Gastroesophageal sphincter (tissue), 4 donors: ENCODE data around the gene WDR64. TPM values are rescaled to one million over a fixed set of nuclear protein-coding genes. Genes with fewer than 3 reads are reported as not detected.

ENCODE experiments used
- ATAC-seq: fragments of 150-250 bp; one replicate; pipeline ENCODE4 v1.9.1; 2016; ENCODE audit warnings: mild to moderate bottlenecking, moderate library complexity
- H3K27ac ChIP-seq, 4 donors: fragments of 200-600 bp; sonication (generic) in 3 of 4; 1 replicate in 3 of 4; 2 replicates in 1 of 4; pipeline ENCODE4 v1.5.1; 2016 to 2019
- H3K27me3 ChIP-seq: fragments of 200-600 bp; sonication (generic); one replicate; pipeline ENCODE4 v1.5.1; 2019
- H3K36me3 ChIP-seq, 2 donors: fragments of 200-600 bp; sonication (generic); one replicate each; pipeline ENCODE4 v1.5.1; 2019; ENCODE audit warnings: control low read depth in 1 of 2
- H3K4me1 ChIP-seq, 3 donors: fragments of 200-600 bp; sonication (generic); 1 replicate in 2 of 3; 2 replicates in 1 of 3; pipeline ENCODE4 v1.5.1; 2016 to 2019; ENCODE audit warnings: control low read depth in 2 of 3
- H3K4me3 ChIP-seq, 2 donors: fragments of 200-600 bp; sonication (generic); one replicate each; pipeline ENCODE4 v1.5.1; 2019; ENCODE audit warnings: mild to moderate bottlenecking in 1 of 2, moderate library complexity in 1 of 2
- H3K9me3 ChIP-seq, 3 donors: fragments of 200-600 bp; sonication (generic); one replicate each; pipeline ENCODE4 v1.5.1; 2017 to 2019; ENCODE audit warnings: control low read depth in 2 of 3
- EP300 ChIP-seq: sonication (generic); formaldehyde crosslinking; IDR thresholded peaks from one replicate; pipeline ENCODE4 v1.6.1; 2017; ENCODE audit warnings: antibody characterized with exemption, mild to moderate bottlenecking
- POLR2A ChIP-seq, 2 donors: fragments of 450-650 bp; IDR thresholded peaks; one replicate each; pipeline ENCODE4 v1.6.1; 2017; ENCODE audit warnings: antibody characterized with exemption in 2 of 2, mild to moderate bottlenecking in 2 of 2, moderate library complexity in 1 of 2
- POLR2AphosphoS5 ChIP-seq: sonication (generic); formaldehyde crosslinking; IDR thresholded peaks from one replicate; pipeline ENCODE4 v1.6.1; 2017; ENCODE audit warnings: antibody characterized with exemption
- WGBS, 2 donors: methylation state at CpG; one replicate each; pipeline ENCODE4 v1.1.5; 2018; ENCODE audit warnings: low coverage in 1 of 2; 5-methylcytosine and 5-hydroxymethylcytosine counted together
- total RNA-seq, 4 donors: library from RNA; depleted of rRNA; stranded (reverse); fragments of >200 nt; gene quantifications; one replicate each; pipeline ENCODE4 v1.1.0, GENCODE V29; 2016
- TF ChIP-seq, protein P1 (sequence below), 4 experiments: fragments of 200-600 bp in 2 of 4; fragments of 450-650 bp in 2 of 4; sonication (generic) in 1 of 4; IDR thresholded peaks; one replicate each; pipeline ENCODE4 v1.5.1; 2017 to 2019; ENCODE audit warnings: antibody characterized with exemption in 4 of 4, mild to moderate bottlenecking in 2 of 4, moderate library complexity in 2 of 4

The WDR64 gene
- total RNA-seq, 4 donors from 2014 or later, result 0.16 TPM; not detected in 3

DNA sequence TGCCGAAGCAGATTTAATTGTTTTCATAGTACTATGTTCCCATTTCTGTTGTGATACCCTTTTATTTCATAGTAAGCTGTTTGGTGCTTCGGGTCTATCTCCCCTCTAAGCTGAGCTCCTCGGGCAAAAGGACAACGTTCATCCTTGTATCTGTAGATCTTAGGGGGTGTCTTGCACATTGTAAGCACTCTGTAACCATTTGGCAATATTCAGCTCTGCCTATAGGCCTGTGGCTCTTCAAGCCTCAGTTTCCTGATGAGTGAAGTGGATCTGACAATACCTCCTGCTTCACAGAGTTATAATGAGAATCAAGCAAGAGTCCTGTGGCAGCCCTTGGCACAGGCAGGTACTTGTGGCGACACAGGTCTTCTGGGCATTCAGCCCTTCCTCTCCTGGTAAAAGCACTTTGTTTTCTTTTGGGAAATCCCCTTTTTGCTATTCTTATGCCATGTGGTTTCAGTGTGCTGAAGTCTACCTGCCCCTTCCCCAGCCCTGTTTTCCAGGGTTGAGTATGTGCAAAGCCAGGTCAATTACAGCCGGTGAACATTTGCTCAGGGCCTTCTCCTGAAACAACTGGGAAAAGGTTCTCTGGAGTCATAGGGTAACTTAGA is 187.4 kb downstream of the WDR64 start:
- TF ChIP-seq EP300, result no peak
- Histone ChIP-seq H3K27ac (no peak overlapping the region), H3K36me3 (no peaks in the 10 kb centered on the region), H3K27me3 (peaks cover 6% of the 10 kb centered on the region), H3K4me1 (no peaks in the 10 kb centered on the region), H3K4me3 (no peak overlapping the region), H3K9me3 (no peaks in the 10 kb centered on the region)
- no peak for ATAC-seq
- WGBS, 2 donors, result 86 to 91% methylated on average over 4 to 6 of the region's 6 CpGs

DNA sequence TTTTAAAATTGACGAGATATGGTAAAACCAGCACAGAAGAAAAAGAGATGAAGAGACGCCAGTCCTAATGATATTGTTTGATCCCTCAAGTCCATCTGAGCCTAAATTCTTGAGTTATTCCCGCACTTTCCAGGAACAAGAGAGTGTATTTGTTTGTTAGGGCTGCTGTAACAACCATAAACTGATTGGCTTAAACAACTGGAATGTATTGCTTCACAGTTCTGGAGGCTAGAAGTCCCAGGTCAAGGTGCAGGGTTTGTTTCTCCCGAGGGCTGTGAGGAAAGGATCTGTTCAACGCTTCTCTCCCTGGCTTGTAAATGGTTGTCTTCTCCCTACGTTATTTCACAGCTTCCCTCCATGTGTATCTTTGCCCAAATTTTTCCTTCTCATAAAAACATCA is 188.1 kb downstream of the WDR64 start:
- no peak for ATAC-seq
- TF ChIP-seq POLR2A (IDR thresholded peaks at IDR 0.05) (no peak), POLR2AphosphoS5 (no peak), EP300 (no peak)
- TF ChIP-seq, protein P1, sequence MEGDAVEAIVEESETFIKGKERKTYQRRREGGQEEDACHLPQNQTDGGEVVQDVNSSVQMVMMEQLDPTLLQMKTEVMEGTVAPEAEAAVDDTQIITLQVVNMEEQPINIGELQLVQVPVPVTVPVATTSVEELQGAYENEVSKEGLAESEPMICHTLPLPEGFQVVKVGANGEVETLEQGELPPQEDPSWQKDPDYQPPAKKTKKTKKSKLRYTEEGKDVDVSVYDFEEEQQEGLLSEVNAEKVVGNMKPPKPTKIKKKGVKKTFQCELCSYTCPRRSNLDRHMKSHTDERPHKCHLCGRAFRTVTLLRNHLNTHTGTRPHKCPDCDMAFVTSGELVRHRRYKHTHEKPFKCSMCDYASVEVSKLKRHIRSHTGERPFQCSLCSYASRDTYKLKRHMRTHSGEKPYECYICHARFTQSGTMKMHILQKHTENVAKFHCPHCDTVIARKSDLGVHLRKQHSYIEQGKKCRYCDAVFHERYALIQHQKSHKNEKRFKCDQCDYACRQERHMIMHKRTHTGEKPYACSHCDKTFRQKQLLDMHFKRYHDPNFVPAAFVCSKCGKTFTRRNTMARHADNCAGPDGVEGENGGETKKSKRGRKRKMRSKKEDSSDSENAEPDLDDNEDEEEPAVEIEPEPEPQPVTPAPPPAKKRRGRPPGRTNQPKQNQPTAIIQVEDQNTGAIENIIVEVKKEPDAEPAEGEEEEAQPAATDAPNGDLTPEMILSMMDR (IDR thresholded peaks at IDR 0.05), result no peak
- no peaks in the 10 kb centered on the region for H3K4me1 ChIP-seq
- H3K36me3 ChIP-seq, result no peaks in the 10 kb centered on the region
- no peak overlapping the region for H3K27ac ChIP-seq
- peaks cover under 1% of the 10 kb centered on the region for H3K27me3 ChIP-seq
- H3K4me3 ChIP-seq, result no peak overlapping the region
- 80 to 100% methylated on average over 3 to 6 of the region's 6 CpGs for WGBS, 2 donors
- H3K9me3 ChIP-seq, result no peaks in the 10 kb centered on the region

DNA sequence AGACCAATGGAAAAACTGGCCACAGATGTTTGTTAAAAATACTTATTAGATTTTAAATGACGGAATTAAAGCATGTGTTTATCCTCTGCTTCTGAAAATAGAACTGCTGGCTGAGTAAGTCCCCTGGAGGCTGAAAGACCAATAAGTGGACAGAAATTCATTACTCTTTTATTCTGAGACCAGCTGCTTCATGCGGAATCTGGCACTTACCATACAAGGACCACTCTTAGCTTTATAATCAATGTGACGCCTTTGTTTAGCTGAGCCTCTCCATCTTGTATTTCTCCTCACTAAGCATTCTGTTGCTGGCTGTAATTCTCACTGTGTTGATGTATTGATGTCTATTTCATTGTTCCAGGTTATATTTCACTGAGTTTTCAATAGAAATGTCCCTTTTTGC is 189.6 kb downstream of the WDR64 start:
- 26 to 32% methylated on average over 3 of the region's 3 CpGs for WGBS, 2 donors
- no peaks in the 10 kb centered on the region for H3K9me3 ChIP-seq
- no peak overlapping the region for H3K27ac ChIP-seq

DNA sequence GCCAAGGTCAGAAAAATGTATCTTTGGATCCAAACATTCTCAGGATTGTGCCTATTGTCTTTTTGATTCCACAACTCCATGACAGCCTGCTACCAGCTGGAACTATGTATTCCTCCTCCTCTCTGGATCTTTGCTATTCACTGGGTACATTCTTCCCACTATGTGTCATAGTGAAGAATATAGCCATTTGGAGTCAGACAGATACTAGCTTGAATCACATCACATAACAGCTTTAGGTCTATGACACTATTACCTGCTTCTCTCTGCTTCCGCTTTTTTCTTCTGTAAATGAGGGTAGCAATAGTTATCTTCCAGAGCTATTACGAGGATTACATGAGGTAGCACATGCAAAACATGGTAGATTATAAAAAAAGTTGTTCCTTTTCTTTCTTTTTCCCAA is 190.5 kb downstream of the WDR64 start:
- H3K4me1 ChIP-seq, result peaks cover 0 to 7% (median 0%) of the 10 kb centered on the region in 3 donors
- WGBS, 2 donors, result 75 to 85% methylated on average over 2 of the region's 2 CpGs
- TF ChIP-seq POLR2AphosphoS5 (no peak), EP300 (no peak), POLR2A (IDR thresholded peaks at IDR 0.05) (no peak)
- TF ChIP-seq, protein P1 (IDR thresholded peaks at IDR 0.05), result no peak
- ATAC-seq, result no peak
- H3K36me3 ChIP-seq, result no peaks in the 10 kb centered on the region
- no peaks in the 10 kb centered on the region for H3K27me3 ChIP-seq
- H3K27ac ChIP-seq, result no peak overlapping the region
- no peak overlapping the region for H3K4me3 ChIP-seq
- H3K9me3 ChIP-seq, result no peaks in the 10 kb centered on the region

More for the DNA sequence above, 189.6 kb downstream of the WDR64 start:
- no peaks in the 10 kb centered on the region for H3K27me3 ChIP-seq
- no peaks in the 10 kb centered on the region for H3K36me3 ChIP-seq
- no peak for ATAC-seq
- H3K4me1 ChIP-seq, result no peaks in the 10 kb centered on the region
- TF ChIP-seq POLR2A (IDR thresholded peaks at IDR 0.05) (no peak), POLR2AphosphoS5 (no peak), EP300 (no peak)
- TF ChIP-seq, protein P1 (IDR thresholded peaks at IDR 0.05), result no peak
- H3K4me3 ChIP-seq, result no peak overlapping the region

DNA sequence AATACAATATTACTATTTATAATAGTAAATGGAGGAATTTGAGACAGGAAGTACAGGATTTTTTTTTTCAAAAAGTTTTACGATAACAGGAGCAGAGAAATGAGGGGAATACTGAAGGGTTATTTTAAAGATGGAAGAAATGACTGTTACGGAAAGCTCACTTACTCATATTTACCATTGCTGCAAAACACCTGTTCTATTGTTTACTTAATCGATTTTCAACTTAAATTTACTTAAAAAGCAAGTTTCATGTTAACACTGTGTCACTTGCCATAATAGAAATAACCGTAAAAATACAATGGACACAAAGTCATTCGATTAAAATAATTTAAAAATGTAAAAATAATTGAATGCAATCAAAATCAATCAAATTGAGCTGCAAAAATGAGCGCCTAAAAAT is 192.5 kb downstream of the WDR64 start:
- no peak overlapping the region for H3K4me3 ChIP-seq
- no peak for TF ChIP-seq POLR2AphosphoS5
- no peak for TF ChIP-seq POLR2A (IDR thresholded peaks at IDR 0.05)
- TF ChIP-seq EP300, result no peak
- TF ChIP-seq, protein P1 (IDR thresholded peaks at IDR 0.05), result no peak
- ATAC-seq, result no peak
- H3K27me3 ChIP-seq, result no peaks in the 10 kb centered on the region
- H3K27ac ChIP-seq, result no peak overlapping the region
- 79 to 85% methylated on average over 6 of the region's 6 CpGs for WGBS, 2 donors
- no peaks in the 10 kb centered on the region for H3K36me3 ChIP-seq
- peaks cover 0 to 15% (median 5%) of the 10 kb centered on the region in 3 donors for H3K4me1 ChIP-seq
- no peaks in the 10 kb centered on the region for H3K9me3 ChIP-seq
